ENCODE results near the gene XBP1. TPM values are rescaled to one million over a fixed set of nuclear protein-coding genes. Genes with fewer than 3 reads are reported as not detected.

Gene XBP1
- total RNA-seq, 4 donors from 2014 or later: 87.5 to 185 (median 90.4) TPM

- TF ChIP-seq CTCF (IDR thresholded peaks at IDR 0.05; ENCODE audit: low read depth): no peak
These were observed 1.7 kb upstream of the XBP1 start for GRCh38 chr22:28801845-28802594.

- TF ChIP-seq CTCF (IDR thresholded peaks at IDR 0.05; ENCODE audit: low read depth): no peak
These were observed 612 bp downstream of the XBP1 start for GRCh38 chr22:28799606-28800307.

GRCh38 chr22:28798810-28799605, 1.4 kb downstream of the XBP1 start:
- TF ChIP-seq CTCF (IDR thresholded peaks at IDR 0.05; ENCODE audit: low read depth): no peak

GRCh38 chr22:28795932-28796856, 4.2 kb downstream of the XBP1 start:
- TF ChIP-seq CTCF (IDR thresholded peaks at IDR 0.05; ENCODE audit: low read depth): no peak

- TF ChIP-seq CTCF (IDR thresholded peaks at IDR 0.05; ENCODE audit: low read depth): no peak
These were observed 5.2 kb downstream of the XBP1 start for GRCh38 chr22:28795071-28795693.

- no peak for TF ChIP-seq CTCF (IDR thresholded peaks at IDR 0.05; ENCODE audit: low read depth)
These were observed 6.3 kb downstream of the XBP1 start for GRCh38 chr22:28793976-28794584.

Measured in subcutaneous adipose tissue (tissue), 4 donors.